Non-pigmented ciliary epithelial cell (primary cell): ENCODE results near the gene RAB19.

ENCODE experiments used
- DNase-seq: peaks from one replicate; pipeline ENCODE4 v3.0.0-alpha.2; 2010; ENCODE audit warnings: low read depth

The RAB19 gene

GRCh38 chr7:140403878-140404564 lies at the start of gene RAB19:
TSS of gene RAB19 (plus strand) at chr7:140404058. CDS start at chr7:140407647, 3,589 bp downstream.
- DNase-seq, result no peak

DNA sequence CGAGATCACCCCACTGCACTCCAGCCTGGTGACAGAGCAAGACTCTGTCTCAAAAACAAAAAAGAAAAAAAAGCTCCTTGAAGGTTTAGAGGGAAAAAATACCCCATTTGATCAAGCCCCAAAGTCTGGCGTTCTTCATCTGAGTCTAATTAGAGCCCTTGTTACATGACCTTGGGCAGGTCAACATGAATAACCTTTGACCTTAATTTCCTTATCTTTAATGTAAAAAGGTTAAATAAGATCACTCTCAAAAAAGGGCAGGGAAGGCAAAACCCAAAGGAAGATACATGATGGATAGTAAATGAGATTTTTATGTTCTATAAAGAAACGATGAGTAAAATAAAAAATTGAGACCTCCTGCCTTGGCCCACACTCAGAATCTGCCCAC lies 45.8 kb upstream of the RAB19 start:
- no peak for DNase-seq

DNA sequence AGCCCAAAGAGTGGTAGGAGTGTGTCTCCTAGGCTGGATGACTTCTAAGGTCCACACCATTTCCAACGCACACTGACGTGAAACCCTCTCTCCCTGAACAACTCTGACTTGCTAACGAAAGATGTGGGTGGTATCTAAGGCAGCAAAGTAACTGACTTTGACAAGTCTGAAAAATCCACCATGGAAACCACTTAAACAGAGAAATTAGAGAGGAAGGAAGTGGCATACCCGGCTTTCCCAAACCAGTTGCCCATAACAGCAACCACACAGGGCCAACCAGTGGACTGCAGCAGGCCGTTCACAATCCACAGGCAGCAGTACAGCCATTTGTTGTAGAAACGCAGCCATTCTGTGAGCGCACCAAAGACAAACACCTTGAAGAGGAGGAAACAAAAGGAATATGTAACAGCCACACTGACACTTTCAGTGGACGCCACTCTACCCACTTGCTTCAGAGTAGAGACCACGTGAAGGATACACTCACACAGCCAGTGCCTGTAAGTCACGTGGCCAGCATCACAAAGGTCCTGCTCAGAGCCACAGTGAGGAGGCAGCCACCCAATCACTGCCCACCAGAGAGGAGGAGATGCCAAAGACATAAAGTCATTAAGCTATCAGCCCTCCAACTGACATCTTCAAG lies 45.3 kb upstream of the RAB19 start:
- no peak for DNase-seq

DNA sequence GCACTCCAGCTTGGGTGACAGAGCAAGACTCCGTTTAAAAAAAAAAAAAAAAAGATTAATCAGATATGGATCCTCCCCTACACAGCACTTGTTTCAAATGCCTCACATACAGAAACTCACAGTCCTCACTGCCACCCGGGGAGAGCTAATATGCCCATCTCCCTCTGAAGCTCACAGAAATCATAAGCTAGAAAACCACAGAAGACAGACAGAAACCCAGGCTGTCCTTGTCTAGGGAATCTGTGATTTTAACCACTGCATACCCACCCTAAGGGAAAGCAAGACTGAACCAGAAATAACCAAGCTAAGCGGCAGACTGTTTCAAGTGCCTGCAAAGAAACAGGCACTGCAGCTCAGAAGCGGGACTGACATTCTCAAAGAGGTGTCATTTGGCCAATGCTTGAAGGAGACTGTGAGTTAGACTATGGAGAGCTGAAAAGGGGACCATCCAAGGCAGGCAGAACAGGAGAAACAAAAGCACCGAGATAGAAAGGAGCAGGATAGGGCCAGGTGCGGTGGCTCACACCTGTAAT lies 43.1 kb upstream of the RAB19 start:
- DNase-seq, result no peak

DNA sequence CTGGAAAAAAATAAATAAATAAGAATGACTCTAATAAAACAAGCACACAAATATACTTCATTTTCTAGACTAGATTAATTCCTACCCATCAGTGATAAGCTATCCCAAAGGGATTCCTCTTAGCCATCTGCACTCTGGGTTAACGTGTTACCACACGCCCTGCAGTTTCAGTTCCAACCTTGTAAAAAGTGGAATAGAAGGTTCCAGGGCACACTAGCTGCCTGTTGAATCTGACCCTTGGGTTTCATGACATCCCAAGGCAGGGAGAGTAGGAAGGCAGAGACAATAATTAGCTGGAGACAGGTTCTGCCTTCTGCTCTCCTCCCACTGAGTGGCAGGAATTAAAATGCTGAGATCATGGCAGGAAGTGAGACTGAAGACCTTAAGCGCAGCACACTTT lies 39.0 kb upstream of the RAB19 start:
- DNase-seq, result no peak

GRCh38 chr7:140367528-140367927 lies 36.3 kb upstream of the RAB19 start:
- no peak for DNase-seq

DNA sequence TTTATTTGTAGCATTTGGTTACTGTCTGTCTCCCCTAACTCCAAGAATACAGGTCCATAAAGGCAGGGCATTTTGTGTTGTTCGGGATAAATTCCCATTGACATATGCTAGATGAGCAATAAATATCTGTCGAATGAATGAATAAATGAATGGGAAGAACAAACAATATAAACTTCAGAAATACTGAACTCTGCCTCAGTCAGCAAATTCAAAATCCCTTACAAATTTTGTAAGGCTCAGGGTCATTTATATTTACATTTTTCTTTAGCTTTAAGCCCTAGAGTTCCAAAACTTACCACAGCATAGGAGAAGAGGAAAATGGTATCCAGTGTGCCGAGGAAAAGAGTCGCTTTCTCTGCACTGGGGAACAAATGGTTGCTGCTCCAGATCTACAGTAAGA lies 34.6 kb upstream of the RAB19 start:
- DNase-seq, result no peak

GRCh38 chr7:140375323-140375722 lies 28.5 kb upstream of the RAB19 start:
- DNase-seq, result no peak

- DNase-seq, result no peak
Measured at GRCh38 chr7:140375892-140376730, 27.7 kb upstream of the RAB19 start.

- no peak for DNase-seq
Measured at GRCh38 chr7:140383954-140384713, 19.7 kb upstream of the RAB19 start.

- DNase-seq, result no peak
Measured at GRCh38 chr7:140384894-140385545, 18.8 kb upstream of the RAB19 start.

DNA sequence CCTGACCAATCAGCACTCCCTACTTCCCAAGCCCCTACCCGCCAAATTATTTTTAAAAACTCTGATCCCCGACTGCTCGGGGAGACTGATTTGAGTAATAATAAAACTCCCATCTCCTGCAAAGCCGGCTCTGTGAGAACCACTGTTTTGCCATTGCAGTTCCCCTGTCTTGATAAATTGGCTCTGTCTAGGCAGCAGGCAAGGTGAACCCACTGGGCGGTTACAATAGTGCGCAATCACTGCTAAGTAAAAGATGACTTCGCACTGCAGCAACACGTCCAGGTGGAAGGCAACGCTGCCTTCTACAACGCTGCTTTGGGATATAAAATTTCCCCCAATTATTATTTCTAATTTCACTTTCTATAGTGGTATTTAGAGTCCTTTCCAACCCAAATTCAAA lies 14.4 kb upstream of the RAB19 start:
- DNase-seq, result no peak

- no peak for DNase-seq
Measured at GRCh38 chr7:140390034-140390433, 13.8 kb upstream of the RAB19 start.

GRCh38 chr7:140390466-140391190 lies 13.2 kb upstream of the RAB19 start:
- DNase-seq, result no peak

GRCh38 chr7:140391634-140392033 lies 12.2 kb upstream of the RAB19 start:
- no peak for DNase-seq

- DNase-seq, result no peak
Measured at GRCh38 chr7:140393756-140394306, 10.0 kb upstream of the RAB19 start.

DNA sequence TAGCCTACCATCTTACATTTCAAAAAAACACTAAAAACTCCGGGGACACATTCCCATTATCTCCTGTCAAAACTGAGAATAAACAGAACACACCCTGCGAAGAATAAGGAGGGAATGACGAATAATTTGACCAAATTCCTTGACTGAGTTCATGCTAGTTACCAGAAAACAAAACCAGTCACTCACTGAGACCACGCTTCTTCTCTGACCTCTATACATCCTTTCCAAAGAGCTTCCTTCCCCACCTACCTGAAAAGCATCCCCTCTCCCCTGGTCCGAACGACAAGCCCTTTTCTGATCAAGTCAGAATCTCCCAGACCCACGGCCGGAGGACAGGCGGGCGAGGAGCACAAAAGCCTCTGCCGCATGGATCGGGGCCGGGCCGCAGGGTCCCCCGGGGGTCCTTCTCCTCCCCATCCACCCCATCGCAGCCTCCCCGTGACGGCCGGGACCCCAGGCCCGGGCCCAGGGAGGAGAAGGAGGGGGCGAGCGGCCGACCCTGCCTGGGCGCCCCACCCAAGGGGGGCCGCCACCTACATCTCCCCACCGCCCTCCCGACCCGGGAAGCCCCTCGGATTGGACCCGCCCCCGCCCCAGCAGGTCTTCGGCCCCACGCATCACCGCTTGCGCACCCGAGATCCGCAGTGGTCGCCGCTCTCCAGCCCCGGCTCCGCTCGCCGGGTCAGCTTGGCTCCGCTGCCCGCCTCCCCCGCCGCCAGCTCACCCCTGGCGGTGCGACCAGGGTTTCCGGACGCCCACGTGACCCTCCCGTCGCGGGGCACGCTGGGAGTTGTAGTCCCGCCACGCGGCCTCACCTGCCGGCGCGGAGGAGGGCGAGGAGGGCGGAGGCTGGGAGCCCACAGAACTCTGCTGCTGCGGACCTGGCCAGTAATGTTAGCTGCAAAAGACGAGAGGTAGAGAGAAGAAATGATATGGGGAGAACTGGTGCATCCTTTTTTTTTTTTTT lies 5.8 kb upstream of the RAB19 start, which contains the start of gene SLC37A3:
SLC37A3 (minus strand) TSS at position 747 of the 967 bp plus-strand sequence. CDS start 16,004 bp downstream, outside the sequence.
- no peak for DNase-seq

GRCh38 chr7:140398821-140399220 lies 5.0 kb upstream of the RAB19 start:
- no peak for DNase-seq

DNA sequence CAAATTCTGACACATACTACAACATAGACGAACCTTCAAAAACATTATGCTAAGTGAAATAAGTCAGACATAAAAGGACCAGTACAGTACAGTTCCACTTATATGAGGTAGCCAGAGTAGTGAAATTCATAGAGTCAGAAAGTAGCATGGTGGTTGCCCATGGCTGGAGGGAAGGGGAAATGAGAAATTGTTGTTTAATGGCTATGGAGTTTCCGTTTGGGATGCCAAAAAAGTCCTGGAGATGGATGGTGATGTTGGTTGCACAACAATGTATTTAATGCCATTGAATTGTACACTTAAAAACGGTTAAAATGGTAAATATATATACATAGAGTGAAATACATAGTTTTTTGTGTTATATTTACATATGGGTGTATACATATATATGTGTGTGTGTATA lies 3.5 kb upstream of the RAB19 start:
- DNase-seq, result no peak
